B cell (primary cell): ENCODE results near the gene KLHDC7B. TPM values are rescaled to one million over a fixed set of nuclear protein-coding genes. Genes with fewer than 3 reads are reported as not detected.

ENCODE experiments used
- ATAC-seq: fragments of 200-7000 bp; cut with Tn5 transposase; one replicate; pipeline ENCODE4 v1.10.0; 2021; ENCODE audit warnings: low read depth, mild to moderate bottlenecking, moderate number of reproducible peaks, moderate library complexity
- CTCF ChIA-PET: fragments of 350-600 bp; sonication (Branson Sonifier 250); formaldehyde crosslinking; loops from one replicate; lab custom pipeline; 2021; ENCODE audit warnings: antibody characterized with exemption, inconsistent platforms; lab: Charles Lee
- POLR2A ChIA-PET: fragments of 350-600 bp; sonication (Branson Sonifier 250); formaldehyde crosslinking; loops from one replicate; lab custom pipeline; 2021; ENCODE audit warnings: antibody characterized with exemption; lab: Charles Lee
- DNase-seq: peaks from one replicate; pipeline ENCODE4 v3.0.0; 2013
- H2AFZ ChIP-seq: 2 replicates; pipeline ENCODE4 v1.6.1; 2012; ENCODE audit warnings: mild to moderate bottlenecking, low read depth, low read length; ENCODE audit not compliant: insufficient read depth, poor library complexity, severe bottlenecking
- H3K27ac ChIP-seq, 2 donors: 1 replicate in 1 of 2; 2 replicates in 1 of 2; pipeline ENCODE4 v1.5.1; 2012 to 2013; ENCODE audit warnings: low read length in 2 of 2, mild to moderate bottlenecking in 2 of 2, moderate library complexity in 1 of 2
- H3K27me3 ChIP-seq, 4 experiments: fragments of 200-600 bp in 1 of 4; sonication (generic) in 1 of 4; replicated peaks in 1 of 4; 1 replicate in 2 of 4; 2 replicates in 2 of 4; pipeline versions ENCODE4 v1.6.1 to v1.7.0; 2013 to 2016; ENCODE audit warnings: low read length in 3 of 4, mild to moderate bottlenecking in 2 of 4, mixed read lengths in 1 of 4, moderate library complexity in 1 of 4; ENCODE audit not compliant: insufficient read depth in 4 of 4, control insufficient read depth in 3 of 4; ENCODE audit errors: control extremely low read depth in 1 of 4
- H3K36me3 ChIP-seq, 2 experiments: replicated peaks in 1 of 2; 1 replicate in 1 of 2; 2 replicates in 1 of 2; pipeline versions ENCODE4 v1.6.1 to v1.7.1; 2013; ENCODE audit warnings: low read length in 1 of 2; ENCODE audit not compliant: insufficient read depth in 2 of 2, control insufficient read depth in 1 of 2; ENCODE audit errors: control extremely low read depth in 1 of 2, extremely low read depth in 1 of 2
- H3K4me1 ChIP-seq, 2 donors: fragments of 200-600 bp in 1 of 2; sonication (generic) in 1 of 2; 1 replicate in 1 of 2; 2 replicates in 1 of 2; pipeline versions ENCODE4 v1.5.1 to v1.6.1; 2013 to 2017; ENCODE audit warnings: low read length in 2 of 2; ENCODE audit not compliant: control insufficient read depth in 2 of 2, insufficient read depth in 2 of 2
- H3K4me2 ChIP-seq: replicated peaks from 2 replicates; pipeline ENCODE3; 2012; ENCODE audit warnings: mild to moderate bottlenecking, low read depth, low read length; ENCODE audit not compliant: poor library complexity, severe bottlenecking
- H3K4me3 ChIP-seq, 5 experiments: fragments of 200-600 bp in 1 of 5; sonication (generic) in 1 of 5; 1 replicate in 3 of 5; 2 replicates in 2 of 5; pipeline versions ENCODE4 v1.5.1 to v1.7.0; 2011 to 2016; ENCODE audit warnings: low read length in 4 of 5, mild to moderate bottlenecking in 4 of 5, low read depth in 2 of 5, control low read depth in 1 of 5, moderate library complexity in 1 of 5; ENCODE audit not compliant: insufficient read depth in 1 of 5; ENCODE audit errors: control extremely low read depth in 1 of 5, extremely low read depth in 1 of 5
- H3K79me2 ChIP-seq: fragments of 200-600 bp; sonication (generic); one replicate; pipeline ENCODE4 v1.6.0; 2016; ENCODE audit warnings: low read length; ENCODE audit not compliant: control insufficient read depth, insufficient read depth
- H3K9ac ChIP-seq: fragments of 200-600 bp; sonication (generic); 2 replicates; pipeline ENCODE4 v1.6.1; 2017; ENCODE audit warnings: mild to moderate bottlenecking, low read length, moderate library complexity
- H3K9me3 ChIP-seq, 3 donors: one replicate each; pipeline versions ENCODE4 v1.6.1 to v1.7.1; 2013; ENCODE audit warnings: low read length in 2 of 3; ENCODE audit not compliant: control insufficient read depth in 2 of 3, insufficient read depth in 1 of 3; ENCODE audit errors: control extremely low read depth in 1 of 3
- H4K20me1 ChIP-seq: 2 replicates; pipeline ENCODE4 v1.6.0; 2012; ENCODE audit warnings: mild to moderate bottlenecking, low read length; ENCODE audit not compliant: insufficient read depth, control insufficient read depth, poor library complexity, severe bottlenecking
- H3K27ac Mint-ChIP-seq: one replicate; pipeline ENCODE4 v1.8.0; 2021; ENCODE audit warnings: mixed read lengths
- H3K27me3 Mint-ChIP-seq: one replicate; pipeline ENCODE4 v1.8.0; 2021; ENCODE audit warnings: mixed read lengths
- H3K4me1 Mint-ChIP-seq: one replicate; pipeline ENCODE4 v1.8.0; 2021; ENCODE audit warnings: mixed read lengths
- H3K4me3 Mint-ChIP-seq: one replicate; pipeline ENCODE4 v1.8.0; 2021; ENCODE audit warnings: mixed read lengths
- H3K9me3 Mint-ChIP-seq: one replicate; pipeline ENCODE4 v1.8.0; 2022; ENCODE audit warnings: mixed read lengths; ENCODE audit not compliant: insufficient read depth
- EZH2 ChIP-seq: IDR thresholded peaks from 2 replicates; pipeline ENCODE4 v1.6.1; 2012; ENCODE audit warnings: borderline replicate concordance, low read depth, mild to moderate bottlenecking, moderate library complexity, low read length; ENCODE audit not compliant: insufficient read depth, poor library complexity, severe bottlenecking
- WGBS: methylation state at CpG from one replicate; pipeline ENCODE4 v1.1.5; 2013; ENCODE audit warnings: missing lambda C conversion rate; ENCODE audit not compliant: insufficient coverage; 5-methylcytosine and 5-hydroxymethylcytosine counted together
- intact Hi-C: fragments of 100-400 bp; cut with micrococcal nuclease; formaldehyde crosslinking; loops from one replicate; pipeline ENCODE4 v1.10.0; 2022
- polyA plus RNA-seq: library from polyadenylated mRNA; depleted of rRNA; stranded (reverse); fragments of >200 nt; gene quantifications from 2 replicates; pipeline ENCODE4 v1.2.3, GENCODE V29; 2012
- total RNA-seq, 2 donors: library from RNA; stranded (reverse); fragments of 120-200 nt in 1 of 2; gene quantifications; 1 replicate in 1 of 2; 2 replicates in 1 of 2; pipeline versions ENCODE4 v1.2.3 to v1.2.4, GENCODE V29; 2013 to 2022
- TF ChIP-seq, protein P1 (sequence below): fragments of 200-600 bp; IDR thresholded peaks from one replicate; pipeline ENCODE4 v1.8.0; 2022; ENCODE audit warnings: antibody characterized with exemption, mild to moderate bottlenecking

The KLHDC7B gene
- total and polyA plus RNA-seq, 2 donors (not counting 1 experiment from before 2014, with no cell fraction given): 1.8 to 6.2 TPM

DNA sequence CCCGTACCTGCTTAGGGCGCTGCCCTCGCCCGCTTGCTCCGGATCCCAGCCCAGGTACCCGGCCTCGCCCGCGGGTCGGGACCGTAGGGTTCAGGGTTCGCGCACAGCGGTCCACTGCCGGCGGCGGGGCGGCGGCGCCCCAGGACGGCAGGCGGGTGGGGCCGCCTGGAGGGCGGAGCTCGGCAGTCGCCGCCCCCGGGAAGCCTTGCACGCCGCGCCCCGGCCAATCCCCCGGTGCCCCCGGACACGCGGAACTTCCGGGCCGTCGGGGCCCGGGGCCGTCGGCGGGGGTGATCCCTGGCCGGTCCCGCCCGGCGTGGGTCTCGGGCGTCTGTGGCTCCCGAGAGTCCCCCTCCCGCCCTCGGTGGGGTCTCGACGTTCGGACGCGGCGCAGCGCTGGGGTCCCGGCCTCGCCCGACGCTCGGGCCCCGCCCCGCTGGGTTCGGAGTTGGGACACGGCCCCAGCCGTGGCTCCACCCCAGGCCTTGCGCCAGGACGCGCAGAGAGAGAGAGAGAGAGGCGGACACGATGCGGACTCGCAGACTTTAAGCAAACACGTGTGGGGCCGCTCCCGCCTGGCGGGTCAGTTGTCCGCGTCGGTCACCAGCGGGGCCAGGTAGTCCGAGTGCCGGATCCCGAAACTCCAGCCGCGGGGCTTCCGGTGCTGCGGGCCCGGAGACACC is 15.7 kb upstream of the KLHDC7B start, which contains the start of gene TYMP:
Gene TYMP, minus strand, starts transcription at position 116 of the 683 bp plus-strand sequence. CDS start 303 bp downstream, outside the sequence.
- intact Hi-C loops: loop anchor here (1.0 to 5.0 kb wide), 3 partner anchors 22 to 339 kb away; partner anchors contain the start of gene NCAPH2
- ATAC-seq: peak; percentile 25
- H3K79me2 ChIP-seq: peaks cover 13% of the 10 kb centered on the region

More for the DNA sequence above, 15.7 kb upstream of the KLHDC7B start, which contains the start of gene TYMP:
- peaks cover 22 to 65% of the 10 kb centered on the region in 2 donors for H3K4me1 ChIP-seq
- no peak for TF ChIP-seq EZH2
- TF ChIP-seq, protein P1, sequence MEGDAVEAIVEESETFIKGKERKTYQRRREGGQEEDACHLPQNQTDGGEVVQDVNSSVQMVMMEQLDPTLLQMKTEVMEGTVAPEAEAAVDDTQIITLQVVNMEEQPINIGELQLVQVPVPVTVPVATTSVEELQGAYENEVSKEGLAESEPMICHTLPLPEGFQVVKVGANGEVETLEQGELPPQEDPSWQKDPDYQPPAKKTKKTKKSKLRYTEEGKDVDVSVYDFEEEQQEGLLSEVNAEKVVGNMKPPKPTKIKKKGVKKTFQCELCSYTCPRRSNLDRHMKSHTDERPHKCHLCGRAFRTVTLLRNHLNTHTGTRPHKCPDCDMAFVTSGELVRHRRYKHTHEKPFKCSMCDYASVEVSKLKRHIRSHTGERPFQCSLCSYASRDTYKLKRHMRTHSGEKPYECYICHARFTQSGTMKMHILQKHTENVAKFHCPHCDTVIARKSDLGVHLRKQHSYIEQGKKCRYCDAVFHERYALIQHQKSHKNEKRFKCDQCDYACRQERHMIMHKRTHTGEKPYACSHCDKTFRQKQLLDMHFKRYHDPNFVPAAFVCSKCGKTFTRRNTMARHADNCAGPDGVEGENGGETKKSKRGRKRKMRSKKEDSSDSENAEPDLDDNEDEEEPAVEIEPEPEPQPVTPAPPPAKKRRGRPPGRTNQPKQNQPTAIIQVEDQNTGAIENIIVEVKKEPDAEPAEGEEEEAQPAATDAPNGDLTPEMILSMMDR: no peak
- H3K4me3 ChIP-seq: peak within 1 kb of the TSS; percentile 39 to 95 (median 95)
- H3K4me2 ChIP-seq: peak within 1 kb of the TSS; percentile 84
- H3K9ac ChIP-seq: peak within 1 kb of the TSS; percentile 97
- peak; percentile 90 for DNase-seq
- H3K36me3 ChIP-seq: no peaks in the 10 kb centered on the region
- Mint-ChIP-seq H3K27ac (peak within 1 kb of the TSS; percentile 99), H3K4me1 (peaks cover 51% of the 10 kb centered on the region), H3K9me3 (no peaks in the 10 kb centered on the region), H3K4me3 (peak within 1 kb of the TSS; percentile 95), H3K27me3 (no peaks in the 10 kb centered on the region)
- POLR2A ChIA-PET: interaction anchor here (0.7 to 5.4 kb wide), 9 partner anchors 11 to 98 kb away, joined by 3 to 104 read pairs (median 5); partner anchors contain the start of genes ARSA, LMF2, NCAPH2 and SYCE3
- WGBS: 1% methylated on average over 92 of the region's 92 CpGs
- peaks cover 3% of the 10 kb centered on the region for H4K20me1 ChIP-seq
- peak within 1 kb of the TSS; percentile 62 for H2AFZ ChIP-seq
- H3K27ac ChIP-seq: peak within 1 kb of the TSS; percentile 99 to 100
- peaks cover 0 to 9% (median 0%) of the 10 kb centered on the region in 3 donors for H3K9me3 ChIP-seq
- no peaks in the 10 kb centered on the region for H3K27me3 ChIP-seq
- CTCF ChIA-PET: interaction anchor here (0.6 to 5.5 kb wide), 5 partner anchors 9 to 279 kb away, joined by 3 to 81 read pairs (median 4); partner anchors contain the start of genes HDAC10 and SYCE3
